Retinal pigment epithelial cell (primary cell): ENCODE results near the gene LIPM.
"Not testable (repeated sequence)": the region's sequence is repeated elsewhere in the genome, so short reads cannot be mapped to it uniquely, and the experiment has no call there.

Source experiments
- DNase-seq: peaks from one replicate; pipeline ENCODE4 v3.0.0-alpha.2; 2010; ENCODE audit warnings: low read depth
- H3K4me3 ChIP-seq: 2 replicates; pipeline ENCODE4 v1.5.1; 2011; ENCODE audit warnings: mild to moderate bottlenecking, low read length, control low read depth, moderate library complexity
- TF ChIP-seq, protein P1 (sequence below): conservative IDR thresholded peaks from 2 replicates; pipeline ENCODE4 v1.5.1; 2011; ENCODE audit warnings: low read depth, low read length, control low read depth, inconsistent platforms

LIPM gene

DNA sequence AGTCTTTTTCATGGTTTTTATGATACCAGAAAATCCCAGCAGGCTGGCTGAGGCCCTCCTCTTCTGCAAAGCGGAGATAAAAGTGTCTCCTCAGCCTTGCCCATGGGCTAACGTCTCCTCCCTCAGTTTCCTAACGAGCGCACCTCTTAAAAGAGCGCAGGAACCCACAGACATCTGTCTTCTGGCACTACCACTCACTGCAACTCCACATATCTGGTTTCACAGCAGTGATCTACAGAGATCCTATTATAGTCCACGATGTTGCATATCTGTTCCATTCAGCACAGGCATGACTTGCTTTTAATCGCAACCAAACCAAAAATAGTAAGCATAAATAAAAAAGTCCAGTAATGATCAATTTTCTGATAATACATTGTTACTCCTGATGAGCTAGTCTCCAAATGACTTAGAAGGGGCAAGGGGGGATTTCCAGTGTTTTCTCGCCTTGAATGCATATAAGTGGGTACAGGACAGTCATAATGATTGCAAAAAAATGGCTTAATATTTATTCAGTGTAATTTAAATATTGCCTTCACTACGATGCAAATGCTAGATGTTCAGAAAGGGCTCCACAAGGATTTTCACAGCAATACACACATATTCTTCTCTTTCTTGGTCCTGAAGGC lies 28.2 kb downstream of the LIPM start:
- no peak overlapping the region for H3K4me3 ChIP-seq
- no peak for DNase-seq
- TF ChIP-seq, protein P1, sequence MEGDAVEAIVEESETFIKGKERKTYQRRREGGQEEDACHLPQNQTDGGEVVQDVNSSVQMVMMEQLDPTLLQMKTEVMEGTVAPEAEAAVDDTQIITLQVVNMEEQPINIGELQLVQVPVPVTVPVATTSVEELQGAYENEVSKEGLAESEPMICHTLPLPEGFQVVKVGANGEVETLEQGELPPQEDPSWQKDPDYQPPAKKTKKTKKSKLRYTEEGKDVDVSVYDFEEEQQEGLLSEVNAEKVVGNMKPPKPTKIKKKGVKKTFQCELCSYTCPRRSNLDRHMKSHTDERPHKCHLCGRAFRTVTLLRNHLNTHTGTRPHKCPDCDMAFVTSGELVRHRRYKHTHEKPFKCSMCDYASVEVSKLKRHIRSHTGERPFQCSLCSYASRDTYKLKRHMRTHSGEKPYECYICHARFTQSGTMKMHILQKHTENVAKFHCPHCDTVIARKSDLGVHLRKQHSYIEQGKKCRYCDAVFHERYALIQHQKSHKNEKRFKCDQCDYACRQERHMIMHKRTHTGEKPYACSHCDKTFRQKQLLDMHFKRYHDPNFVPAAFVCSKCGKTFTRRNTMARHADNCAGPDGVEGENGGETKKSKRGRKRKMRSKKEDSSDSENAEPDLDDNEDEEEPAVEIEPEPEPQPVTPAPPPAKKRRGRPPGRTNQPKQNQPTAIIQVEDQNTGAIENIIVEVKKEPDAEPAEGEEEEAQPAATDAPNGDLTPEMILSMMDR = no peak

DNA sequence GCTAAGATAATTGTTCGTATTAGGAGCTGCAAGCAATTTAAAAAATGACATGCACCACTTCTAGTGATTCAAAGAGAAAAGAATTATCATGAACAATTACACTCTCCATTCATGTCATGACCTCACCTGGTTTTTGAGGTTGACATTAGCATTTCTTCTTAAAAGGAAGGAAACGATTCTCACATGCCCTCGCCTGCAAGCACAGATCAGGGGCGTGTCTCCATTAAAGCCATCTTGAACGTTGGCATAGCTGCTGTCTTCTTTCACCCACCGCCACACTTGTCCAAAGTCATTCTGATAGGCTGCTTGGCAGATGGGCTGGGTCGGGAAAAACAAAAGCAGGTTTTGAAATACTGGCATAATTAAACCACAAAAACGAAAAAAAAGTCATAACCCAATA lies 29.2 kb downstream of the LIPM start:
- DNase-seq = no peak
- TF ChIP-seq, protein P1 = no peak
- no peak overlapping the region for H3K4me3 ChIP-seq

DNA sequence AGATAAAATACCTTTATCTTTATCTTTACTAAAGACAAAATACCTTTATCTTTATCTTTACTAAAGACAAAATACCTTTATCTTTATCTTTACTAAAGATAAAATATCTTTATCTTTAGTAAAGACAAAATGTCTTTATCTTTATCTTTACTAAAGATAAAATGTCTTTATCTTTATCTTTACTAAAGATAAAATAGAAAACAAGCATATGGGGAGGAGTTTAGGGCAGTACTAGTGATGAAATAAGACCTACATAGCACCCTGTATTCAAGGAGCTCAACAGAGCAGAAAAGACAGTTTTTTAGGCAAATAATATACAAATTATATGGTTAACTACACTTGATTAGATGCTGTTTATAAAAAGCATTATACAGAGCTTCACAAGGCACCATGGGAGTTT lies 29.8 kb downstream of the LIPM start:
- no peak overlapping the region for H3K4me3 ChIP-seq
- no peak for DNase-seq
- TF ChIP-seq, protein P1 = no peak

DNA sequence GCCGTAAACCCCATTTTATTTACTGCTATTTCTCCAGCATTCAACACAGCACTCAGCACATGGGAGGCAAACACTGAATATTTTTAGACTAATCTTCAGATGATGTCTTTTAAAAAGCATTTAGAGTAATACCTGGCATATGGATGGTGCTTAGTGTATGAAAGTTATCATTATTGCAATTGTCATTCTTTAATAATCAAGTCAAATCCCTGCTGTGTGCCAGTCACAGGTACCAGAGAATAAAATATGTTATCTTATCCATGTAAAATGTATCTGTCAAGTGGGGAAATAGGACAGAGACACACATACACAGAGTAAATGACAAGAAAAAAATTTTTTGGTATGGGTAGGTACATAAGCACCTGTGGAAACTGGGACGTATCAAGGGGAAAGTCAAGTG lies 30.6 kb downstream of the LIPM start:
- DNase-seq = no peak
- TF ChIP-seq, protein P1 = no peak
- H3K4me3 ChIP-seq = no peak overlapping the region

DNA sequence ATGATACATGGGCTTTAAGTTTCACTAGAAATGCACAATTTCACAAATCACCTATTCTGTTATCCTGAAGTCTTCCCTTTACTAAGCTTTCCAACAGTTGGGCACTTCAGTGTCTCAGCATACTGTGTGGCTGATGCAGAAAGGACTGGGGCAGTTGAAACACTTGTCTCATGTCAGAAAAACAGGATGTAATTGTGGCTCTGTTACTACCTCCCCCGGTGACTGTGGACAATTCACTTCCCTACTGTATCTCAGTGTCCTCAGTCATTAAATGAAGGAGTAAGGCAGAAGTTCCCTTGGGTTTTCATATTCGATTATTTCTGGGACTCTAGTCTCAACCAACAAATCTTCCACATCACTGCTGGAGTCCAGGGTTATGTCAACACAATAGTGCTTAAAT lies 31.2 kb downstream of the LIPM start:
- DNase-seq = no peak
- H3K4me3 ChIP-seq = no peak overlapping the region
- TF ChIP-seq, protein P1 = no peak

DNA sequence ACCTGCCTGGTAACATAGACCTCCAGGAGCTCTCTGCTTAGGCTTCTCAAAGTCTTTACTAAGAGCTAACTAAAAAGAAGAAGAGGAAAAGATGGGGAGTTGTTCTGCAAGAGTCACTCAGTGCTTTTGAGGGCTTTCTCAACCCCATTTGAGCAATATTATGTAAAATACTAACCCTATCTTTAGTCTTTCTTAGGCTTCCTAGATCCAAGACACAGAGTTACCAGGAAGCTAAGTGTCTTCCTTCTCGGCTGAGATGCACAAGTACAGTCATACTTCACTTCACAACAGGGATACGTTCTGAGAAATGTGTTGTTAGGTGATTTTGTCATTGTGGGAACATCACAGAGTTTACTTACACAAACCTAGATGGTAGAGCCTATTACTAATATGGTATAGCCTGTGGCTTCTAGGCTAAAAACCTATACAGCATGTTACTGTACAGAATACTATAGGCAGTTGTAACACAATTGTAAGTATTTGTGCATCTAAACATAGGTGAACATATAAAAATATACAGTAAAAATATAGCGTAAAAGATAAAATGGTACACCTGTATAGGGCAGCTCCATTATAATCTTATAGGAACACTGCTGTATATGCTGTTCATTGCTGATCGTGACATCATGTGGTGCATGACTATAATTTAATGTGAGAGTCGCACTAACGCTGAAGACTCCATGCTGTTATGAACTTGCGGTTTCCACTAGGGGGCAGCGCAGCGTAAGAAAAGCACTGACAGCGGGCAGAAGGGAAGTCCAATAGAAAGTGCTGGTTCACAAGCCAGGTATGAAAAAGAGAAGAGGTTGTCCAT lies 32.8 kb downstream of the LIPM start:
- H3K4me3 ChIP-seq = no peak overlapping the region
- TF ChIP-seq, protein P1 = peak; percentile 86
- DNase-seq = peak; percentile 45

DNA sequence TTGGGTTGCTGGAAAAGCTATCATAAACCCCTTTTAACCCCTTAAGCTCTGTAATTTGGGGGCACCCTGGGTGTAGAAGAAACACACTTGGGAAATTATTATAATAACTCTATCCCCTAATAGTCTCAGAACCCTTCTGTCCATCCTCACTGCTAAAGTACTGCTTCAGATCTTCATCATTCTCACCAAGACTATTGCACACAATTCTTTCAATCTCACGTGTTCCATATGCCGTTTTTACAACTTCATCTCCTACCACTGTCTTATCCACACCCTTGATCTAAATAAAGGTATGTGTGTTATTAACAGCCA lies 33.3 kb downstream of the LIPM start:
- TF ChIP-seq, protein P1 = no peak
- no peak overlapping the region for H3K4me3 ChIP-seq
- no peak for DNase-seq

DNA sequence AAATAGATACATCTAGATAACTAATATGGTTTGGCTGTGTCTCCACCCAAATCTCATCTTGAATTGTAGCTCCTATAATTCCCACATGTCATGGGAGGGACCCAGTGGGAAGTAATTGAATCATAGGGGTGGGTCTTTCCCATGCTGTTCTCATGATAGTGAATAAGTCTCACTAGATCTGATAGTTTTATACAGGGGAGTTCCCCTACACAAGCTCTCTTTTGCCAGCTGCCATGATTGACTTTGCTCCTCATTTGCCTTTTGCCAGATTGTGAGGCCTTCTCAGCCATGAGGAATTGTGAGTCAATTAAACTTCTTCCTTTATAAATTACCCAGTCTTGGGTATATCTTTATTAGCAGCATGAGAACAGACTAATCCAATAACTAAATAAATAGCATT lies 35.1 kb downstream of the LIPM start:
- DNase-seq, H3K4me3 ChIP-seq: not testable (repeated sequence)
